ENCODE measurements around the gene MPV17L2.
"Not testable (repeated sequence)": the region's sequence is repeated elsewhere in the genome, so short reads cannot be mapped to it uniquely, and the experiment has no call there.

The MPV17L2 gene

GRCh38 chr19:18192673-18193387 is at the start of gene MPV17L2:
TSS of gene MPV17L2 (plus strand) at chr19:18193218. CDS start at chr19:18193282, 64 bp downstream.
- FAIRE-seq, result peak; percentile 97

DNA sequence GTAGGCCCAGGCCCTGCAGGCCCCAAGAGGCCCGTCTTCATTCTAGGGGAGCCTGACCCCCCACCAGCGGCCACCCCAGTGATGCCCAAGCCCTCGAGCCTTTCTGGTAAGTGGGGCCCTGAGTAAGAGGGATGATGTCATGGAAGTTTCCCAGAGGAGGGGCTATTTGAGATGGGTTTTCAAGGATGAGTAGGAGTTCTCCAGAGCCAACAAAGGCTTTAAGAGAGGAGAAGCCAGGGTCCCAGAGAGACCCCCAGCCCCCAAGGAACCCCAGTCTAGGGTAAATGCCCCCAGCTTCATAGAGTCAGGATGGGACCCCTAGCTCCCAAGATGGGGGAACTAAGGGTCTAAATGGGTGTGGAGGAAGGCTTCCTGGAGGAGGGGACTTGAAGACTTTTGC is 49.1 kb upstream of the MPV17L2 start:
- FAIRE-seq, result no peak

GRCh38 chr19:18144361-18144760 is 48.7 kb upstream of the MPV17L2 start:
- FAIRE-seq, result no peak

GRCh38 chr19:18144906-18145305 is 48.1 kb upstream of the MPV17L2 start:
- FAIRE-seq, result no peak

GRCh38 chr19:18145391-18145999 is 47.5 kb upstream of the MPV17L2 start:
- FAIRE-seq, result no peak

GRCh38 chr19:18147396-18147795 is 45.6 kb upstream of the MPV17L2 start:
- no peak for FAIRE-seq

DNA sequence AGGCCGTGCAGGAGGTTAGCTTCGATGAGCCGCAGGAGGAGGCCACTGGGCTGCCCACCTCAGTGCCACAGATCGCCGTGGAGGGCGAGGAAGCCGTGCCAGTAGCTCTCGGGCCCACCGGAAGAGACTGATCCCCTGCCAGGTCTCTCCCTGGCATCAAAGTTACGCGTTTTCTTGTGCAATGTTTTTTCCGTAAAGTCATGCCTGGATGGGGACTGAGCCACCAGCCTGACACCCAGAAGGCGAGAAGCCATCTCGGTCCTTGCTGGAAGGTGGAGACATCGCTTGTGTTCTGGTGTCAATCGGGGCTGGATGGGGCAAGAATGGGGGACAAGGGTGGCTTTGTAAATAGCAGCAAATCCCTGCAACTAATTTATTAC is 43.4 kb upstream of the MPV17L2 start:
- FAIRE-seq, result no peak

GRCh38 chr19:18150776-18151624 is 42.0 kb upstream of the MPV17L2 start:
- FAIRE-seq, result no peak

DNA sequence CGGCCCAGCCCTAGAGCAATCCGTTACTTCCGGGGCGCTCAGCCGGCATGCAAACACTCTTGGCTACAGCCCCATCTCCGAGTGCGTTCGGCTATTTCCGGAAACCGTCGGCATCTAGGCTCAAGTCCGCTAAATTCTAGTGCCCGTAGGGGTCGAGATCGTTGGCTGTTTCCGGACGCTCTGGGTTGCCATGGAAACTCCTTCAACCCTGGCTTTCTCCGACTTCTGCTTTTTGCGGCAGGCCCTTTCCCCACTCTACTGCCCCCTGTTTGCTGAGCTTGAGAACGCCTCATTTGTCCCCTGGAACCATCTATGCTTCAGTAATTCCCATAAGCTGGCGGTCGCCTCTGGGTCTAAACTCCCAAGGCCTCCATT is 40.6 kb upstream of the MPV17L2 start:
- FAIRE-seq, result peak; percentile 75

DNA sequence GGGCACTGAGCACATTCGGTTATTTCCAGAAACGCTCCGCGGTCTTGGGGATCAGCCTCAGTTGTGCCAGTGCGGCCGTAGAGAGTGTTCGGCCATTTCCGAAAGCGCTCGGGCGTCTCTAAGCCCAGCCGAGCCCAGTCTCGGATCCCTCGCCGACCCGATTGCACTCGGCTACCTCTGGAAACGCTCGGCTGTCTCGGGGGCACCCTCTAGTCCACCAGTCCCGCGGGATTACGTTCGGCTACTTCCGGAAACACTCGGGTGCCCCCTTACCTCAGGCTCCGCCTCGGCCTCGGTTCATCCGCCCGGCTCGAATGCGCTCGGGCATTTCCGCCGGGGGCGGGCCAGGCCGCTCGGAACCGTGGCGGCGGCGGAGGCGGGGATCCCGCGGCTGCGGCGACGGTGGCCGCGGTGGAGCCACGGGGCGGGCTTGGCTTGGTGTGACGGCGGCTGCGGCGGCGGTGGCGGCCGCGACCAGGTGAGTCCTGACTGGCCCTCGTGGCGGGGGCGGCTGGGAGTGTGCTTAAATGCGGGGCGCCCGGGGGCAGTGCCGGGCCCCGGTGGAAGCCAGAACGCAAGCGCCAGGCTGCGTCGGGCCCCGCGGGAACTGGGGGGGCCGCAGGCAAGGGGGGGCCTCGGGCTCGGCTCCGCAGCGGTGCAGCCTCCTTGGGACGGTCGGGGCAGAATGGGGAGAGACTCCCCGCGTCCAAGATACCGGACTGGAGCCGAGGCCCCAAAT is 40.0 kb upstream of the MPV17L2 start, which contains the start of gene PIK3R2:
Gene PIK3R2, plus strand, starts transcription at position 347 of the 739 bp plus-strand sequence. CDS start 2,717 bp downstream, outside the sequence.
- FAIRE-seq, result no peak

- FAIRE-seq, result no peak
Observed at GRCh38 chr19:18153556-18154134, 39.4 kb upstream of the MPV17L2 start.

- FAIRE-seq, result no peak
Observed at GRCh38 chr19:18155095-18156087, 37.6 kb upstream of the MPV17L2 start.

GRCh38 chr19:18156268-18156667 is 36.8 kb upstream of the MPV17L2 start:
- FAIRE-seq, result no peak

DNA sequence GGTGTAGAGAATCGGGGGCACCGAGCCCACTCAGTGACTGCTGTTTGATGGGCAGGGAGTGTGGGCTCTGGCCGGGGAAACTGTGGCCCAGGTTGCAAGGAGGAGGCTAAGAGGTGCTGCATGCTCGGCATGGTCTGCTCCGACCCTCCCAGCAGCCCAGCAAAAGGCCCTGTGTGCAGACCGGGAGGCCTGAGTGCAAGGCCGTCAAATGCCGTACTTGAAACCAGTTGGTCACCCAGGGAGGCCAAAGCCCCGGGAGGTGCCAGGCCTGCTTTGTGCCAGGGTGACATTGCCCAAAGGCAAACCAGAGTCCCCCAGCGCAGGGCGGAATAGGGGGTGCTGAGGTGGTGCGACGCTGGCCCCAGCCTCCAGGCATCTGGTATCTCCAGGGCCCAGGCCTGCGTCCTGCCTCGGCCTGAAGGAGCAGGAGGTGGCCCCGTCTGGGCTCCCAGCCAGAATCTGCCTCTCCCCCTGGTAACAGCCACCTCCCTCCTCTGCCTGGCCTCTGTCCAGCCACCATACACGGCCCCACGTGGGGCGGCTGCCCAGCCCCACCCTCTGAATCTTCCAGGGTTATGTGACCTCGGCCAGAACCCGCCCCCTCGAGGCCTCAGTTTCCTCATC is 36.1 kb upstream of the MPV17L2 start:
- no peak for FAIRE-seq

GRCh38 chr19:18157465-18158063 is 35.5 kb upstream of the MPV17L2 start:
- FAIRE-seq, result no peak

DNA sequence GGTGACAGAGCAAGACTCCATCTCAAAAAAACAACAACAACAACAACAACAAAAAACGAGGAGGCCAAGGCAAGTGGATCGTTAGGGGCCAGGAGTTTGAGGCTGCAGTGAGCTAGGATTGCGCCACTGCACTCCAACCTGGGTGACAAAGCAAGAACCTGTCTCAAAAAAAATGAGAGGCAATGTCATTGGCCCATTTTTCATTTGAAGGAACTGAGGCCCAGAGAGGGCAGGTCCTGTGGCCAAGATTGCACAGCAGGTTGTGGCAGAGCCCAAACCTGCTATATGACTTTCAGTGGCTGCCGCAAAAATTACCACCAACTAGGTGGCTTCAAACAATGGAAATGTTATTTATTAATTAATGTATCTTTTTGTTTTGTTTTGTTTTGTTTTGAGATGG is 34.6 kb upstream of the MPV17L2 start:
- no peak for FAIRE-seq

- FAIRE-seq, result not testable (repeated sequence)
Observed at GRCh38 chr19:18159059-18159616, 33.9 kb upstream of the MPV17L2 start.

- FAIRE-seq, result no peak
Observed at GRCh38 chr19:18159810-18160209, 33.2 kb upstream of the MPV17L2 start.

DNA sequence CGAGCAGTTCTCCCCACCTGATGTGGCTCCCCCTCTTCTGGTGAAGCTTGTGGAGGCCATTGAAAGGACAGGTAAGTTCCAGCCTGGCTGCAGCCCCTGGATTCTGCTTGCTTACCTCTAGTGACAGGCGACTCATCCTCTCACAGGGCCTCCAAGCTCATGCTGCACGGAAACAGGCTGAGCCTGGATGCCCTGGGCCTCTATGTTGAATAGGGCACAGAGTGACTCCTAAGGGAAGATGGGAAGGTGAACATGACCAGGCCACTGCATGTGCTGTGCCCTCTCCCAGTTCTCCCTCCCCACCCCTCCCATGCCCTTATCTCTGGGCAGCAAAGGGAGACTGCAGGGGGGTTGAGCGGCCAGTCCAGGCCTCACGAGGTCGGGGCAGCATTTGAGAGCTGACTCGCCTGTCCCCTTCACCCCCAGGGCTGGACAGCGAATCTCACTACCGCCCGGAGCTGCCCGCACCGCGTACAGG is 32.5 kb upstream of the MPV17L2 start:
- no peak for FAIRE-seq
